IPS DF 19.7 (cell line): ENCODE data around the gene TSPAN5.

Source experiments
- DNase-seq: peaks from one replicate; pipeline ENCODE4 v3.0.0-alpha.2; 2013; ENCODE audit warnings: low read depth, low spot score

TSPAN5 gene

GRCh38 chr4:98586291-98586961, 72.0 kb downstream of the TSPAN5 start:
- no peak for DNase-seq

DNA sequence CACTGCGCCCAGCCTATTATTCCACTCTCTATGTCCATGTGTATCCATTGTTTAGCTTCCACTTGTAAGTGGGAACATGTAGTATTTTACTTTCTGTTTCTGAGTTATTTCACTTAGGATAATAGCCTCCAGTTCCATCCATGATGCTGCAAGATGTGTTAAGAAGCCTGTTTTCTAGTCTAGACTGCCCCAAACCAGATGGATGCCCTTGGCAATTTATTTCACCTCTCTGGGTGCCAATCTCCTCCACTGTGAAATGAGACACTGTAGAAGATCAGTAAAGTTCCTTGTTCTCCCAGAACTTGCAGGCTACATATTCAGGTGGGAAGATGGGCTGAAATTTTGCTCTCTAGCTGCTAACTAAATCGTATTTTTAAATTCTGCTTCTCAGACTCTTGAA, 72.8 kb downstream of the TSPAN5 start:
- DNase-seq, result no peak

GRCh38 chr4:98584265-98584664, 74.1 kb downstream of the TSPAN5 start:
- no peak for DNase-seq

- no peak for DNase-seq
Observed at GRCh38 chr4:98583265-98583664, 75.1 kb downstream of the TSPAN5 start.

DNA sequence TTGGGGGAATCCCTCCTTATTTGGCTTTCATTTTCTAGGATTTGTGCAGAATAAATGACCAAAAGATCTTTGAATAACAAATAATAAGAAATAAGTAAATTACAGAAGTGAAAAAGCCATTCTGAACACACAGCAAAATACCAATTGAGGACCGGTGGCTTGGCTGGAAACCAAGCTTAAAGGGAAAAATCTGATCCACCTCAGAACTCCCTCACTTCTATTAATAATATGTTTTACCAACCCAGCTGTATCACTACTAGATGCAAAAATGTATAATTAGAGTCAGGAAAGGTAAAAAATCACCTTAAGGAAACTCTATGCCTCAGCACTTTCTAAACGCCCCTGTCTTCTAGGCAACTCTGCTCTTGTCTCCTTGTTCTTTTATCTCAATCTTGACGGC, 77.3 kb downstream of the TSPAN5 start:
- DNase-seq, result no peak

DNA sequence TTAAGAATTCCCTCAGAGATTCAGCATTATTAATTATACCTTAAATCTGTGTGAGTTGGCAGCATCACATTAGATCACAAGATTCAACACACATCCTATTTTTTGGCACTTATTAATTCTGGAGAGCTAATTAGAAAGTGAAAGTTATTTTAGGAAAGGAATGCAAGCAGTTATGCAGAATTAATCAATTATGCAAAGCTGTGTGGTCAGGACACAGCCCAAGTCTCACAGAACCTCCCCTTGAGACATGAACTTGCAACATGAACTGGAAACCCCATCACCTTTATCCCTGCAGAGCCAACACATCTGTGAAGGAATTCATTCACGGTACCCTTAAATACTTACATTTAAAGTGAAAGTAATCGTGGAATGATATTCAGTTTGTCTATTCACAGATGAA, 80.5 kb downstream of the TSPAN5 start:
- no peak for DNase-seq

GRCh38 chr4:98574816-98575215, 83.6 kb downstream of the TSPAN5 start:
- DNase-seq, result no peak

DNA sequence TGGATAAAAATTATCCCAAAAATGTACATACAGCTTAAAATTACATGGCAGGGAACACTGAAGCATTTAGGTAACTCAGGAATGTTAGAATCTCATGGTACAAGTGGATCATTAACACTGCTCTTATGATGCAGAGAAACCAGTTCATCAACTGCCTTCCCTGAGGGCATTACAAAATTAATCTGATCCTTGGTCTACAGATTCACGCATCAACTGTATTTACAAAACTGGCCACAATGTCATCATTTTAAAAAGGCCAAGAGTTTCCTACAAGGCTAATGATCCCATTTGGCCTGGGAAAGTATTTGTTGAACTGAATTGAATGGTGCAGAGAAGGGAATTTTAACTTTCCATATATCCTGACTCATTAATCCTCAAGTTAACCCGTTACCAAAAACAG, 84.6 kb downstream of the TSPAN5 start:
- DNase-seq, result no peak

DNA sequence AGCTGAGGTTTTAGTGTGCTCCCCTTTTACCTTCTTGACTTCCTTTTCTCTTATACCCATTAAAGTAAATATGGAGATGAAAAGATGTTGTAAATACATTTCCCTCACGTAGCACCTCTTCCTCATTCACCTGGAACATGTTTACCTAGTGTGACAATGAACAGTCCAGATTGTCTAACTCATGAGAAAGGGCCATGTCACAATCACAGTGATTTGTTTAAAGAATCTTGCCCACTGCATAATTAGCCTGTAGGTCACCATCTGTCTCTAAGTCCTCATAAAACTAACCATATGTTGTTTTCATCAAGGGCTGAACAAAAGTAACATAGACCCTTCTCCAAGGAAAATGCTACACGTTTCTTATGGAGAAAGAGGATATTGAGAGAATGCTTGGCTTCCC, 85.7 kb downstream of the TSPAN5 start:
- no peak for DNase-seq

GRCh38 chr4:98571161-98571786, 87.1 kb downstream of the TSPAN5 start:
- no peak for DNase-seq

DNA sequence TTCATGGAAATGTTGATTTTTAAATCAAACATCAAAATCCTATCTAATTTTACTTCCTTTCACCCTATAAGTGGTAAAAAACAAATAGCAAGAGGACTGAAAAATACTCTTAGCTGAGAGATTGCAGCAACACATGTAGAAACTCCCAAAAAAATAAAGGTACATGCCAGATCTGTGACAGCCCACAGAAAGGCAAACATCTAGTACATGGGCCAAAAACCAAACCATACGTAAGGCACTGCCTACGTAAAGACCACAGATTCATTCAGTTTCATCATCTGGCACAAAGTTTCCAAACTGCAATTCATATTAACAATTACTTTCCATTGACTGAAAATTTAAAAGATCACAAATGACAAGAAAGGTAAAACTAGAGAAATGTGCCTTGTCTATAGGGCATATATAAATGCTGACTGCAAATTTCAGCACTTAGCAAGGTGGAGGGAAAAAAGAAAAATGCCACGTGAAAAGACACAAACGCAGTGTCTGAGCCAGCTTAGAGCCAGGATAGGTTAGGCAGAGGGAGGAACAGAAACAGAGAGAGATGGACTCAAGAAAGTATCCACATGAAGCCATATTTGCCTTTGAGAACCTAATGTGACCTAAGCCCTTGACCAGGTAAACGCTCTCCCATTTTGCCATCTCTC, 88.1 kb downstream of the TSPAN5 start:
- no peak for DNase-seq

GRCh38 chr4:98568941-98569663, 89.3 kb downstream of the TSPAN5 start:
- no peak for DNase-seq

DNA sequence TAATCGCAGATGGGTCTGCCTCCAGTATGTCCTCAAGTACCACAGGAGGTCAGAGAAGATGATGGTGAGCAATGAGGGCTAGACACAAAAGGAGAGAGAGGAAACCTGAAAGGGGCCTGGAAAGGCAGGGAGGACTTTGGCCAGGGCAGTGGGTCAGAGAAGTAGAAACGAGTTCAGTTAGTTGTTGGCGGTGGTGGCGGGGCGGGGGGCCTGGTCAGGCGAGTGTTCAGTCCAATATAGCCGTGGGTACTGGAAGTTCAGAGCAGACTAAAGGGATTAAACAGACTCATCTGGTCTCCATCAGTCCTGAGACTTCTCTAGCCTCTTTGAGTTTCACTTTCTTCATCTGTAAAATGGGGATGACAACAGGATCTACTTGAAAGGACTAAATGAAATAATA, 90.8 kb downstream of the TSPAN5 start:
- no peak for DNase-seq

DNA sequence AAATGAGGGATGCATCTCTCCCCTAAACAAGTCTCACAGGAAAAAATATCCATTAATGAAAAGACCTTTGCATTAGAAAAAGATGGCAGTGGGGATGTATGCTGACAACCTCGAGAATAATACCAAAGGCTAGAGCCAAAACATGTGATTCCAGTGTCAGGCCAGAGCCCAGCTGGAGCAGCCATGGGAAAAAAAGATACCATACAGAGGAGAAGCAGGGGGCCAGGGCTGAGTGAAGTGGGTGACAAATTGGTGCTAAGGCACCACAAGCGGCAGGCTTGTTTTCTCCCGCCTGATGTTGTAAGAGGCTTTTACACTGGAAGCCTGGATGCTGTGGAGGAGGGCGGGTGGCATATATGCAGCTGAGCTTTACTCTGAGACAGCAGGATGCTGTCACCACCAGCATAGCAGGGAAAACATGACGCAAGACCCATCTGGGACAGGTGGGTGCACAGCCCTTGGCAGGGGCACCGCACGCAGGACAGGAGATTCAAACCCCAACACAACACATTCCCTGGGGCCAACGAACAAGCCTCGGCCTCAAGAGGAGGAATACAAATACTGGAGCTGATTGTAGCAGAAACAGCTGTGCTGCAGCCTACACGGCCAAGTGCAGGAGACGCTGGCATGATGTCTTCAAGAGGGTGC, 91.9 kb downstream of the TSPAN5 start:
- DNase-seq, result no peak

DNA sequence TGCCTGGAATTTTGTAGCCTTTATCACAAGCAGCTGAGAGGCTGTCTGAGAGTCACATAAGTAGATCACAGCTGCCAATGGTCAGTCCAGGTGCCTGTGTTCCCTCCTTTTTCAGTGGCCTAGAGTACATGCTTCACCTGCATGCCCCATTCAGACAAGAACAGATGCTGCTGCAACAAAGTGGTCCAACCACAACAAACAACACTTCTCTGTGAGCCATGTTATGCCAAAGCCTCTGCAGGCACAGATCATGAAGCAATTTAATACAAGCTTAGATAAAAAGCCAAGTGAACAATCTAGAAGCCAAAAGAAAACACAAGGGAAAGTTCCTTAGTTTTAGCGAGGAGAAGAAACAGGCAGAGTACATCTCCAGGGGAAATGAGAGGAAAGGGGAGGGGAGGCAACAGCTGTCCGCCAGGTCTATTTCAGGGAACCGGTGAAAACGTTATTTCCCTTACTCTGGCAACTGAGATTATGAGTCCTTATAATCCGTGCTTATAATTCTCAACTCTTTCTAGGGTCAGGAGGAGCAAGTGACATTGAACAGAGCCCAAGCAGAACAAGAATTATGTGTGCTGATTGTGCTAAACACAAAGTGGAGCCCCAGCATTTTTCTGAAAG, 92.6 kb downstream of the TSPAN5 start:
- no peak for DNase-seq

GRCh38 chr4:98564852-98565251, 93.6 kb downstream of the TSPAN5 start:
- DNase-seq, result no peak

- no peak for DNase-seq
Observed at GRCh38 chr4:98560321-98560720, 98.1 kb downstream of the TSPAN5 start.

DNA sequence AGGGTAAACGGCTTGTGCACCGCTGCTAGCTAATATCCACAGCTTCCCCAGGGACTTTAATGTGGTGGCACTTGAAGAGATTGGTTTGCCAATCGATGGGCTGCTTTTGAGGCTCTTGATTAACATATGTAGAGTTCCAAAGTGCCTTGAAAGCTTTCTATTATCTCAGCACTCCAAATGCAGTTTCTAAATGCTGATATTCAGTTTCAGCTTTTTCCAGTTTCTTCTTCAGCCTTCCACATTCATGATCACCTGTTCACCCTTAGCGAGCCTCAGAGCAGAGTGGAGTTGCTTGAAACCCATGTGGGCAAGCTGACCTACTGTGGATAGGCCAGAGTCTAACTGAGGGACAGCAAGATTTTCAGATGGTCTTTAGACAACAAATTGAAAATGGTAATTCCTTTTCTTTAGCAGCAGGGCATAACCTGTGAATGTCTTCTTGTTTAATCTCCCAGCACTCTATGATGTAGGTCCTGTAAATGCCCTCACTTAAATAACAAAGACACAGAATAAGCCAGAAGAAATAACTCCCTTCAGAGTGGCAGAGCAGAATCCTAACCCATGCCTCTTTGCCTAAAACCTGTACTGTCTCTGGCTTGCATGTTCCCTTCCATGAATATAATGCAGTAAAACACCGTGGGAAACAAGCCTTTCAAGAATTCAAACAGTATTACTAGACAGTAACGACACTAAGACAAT, 99.8 kb downstream of the TSPAN5 start:
- no peak for DNase-seq

DNA sequence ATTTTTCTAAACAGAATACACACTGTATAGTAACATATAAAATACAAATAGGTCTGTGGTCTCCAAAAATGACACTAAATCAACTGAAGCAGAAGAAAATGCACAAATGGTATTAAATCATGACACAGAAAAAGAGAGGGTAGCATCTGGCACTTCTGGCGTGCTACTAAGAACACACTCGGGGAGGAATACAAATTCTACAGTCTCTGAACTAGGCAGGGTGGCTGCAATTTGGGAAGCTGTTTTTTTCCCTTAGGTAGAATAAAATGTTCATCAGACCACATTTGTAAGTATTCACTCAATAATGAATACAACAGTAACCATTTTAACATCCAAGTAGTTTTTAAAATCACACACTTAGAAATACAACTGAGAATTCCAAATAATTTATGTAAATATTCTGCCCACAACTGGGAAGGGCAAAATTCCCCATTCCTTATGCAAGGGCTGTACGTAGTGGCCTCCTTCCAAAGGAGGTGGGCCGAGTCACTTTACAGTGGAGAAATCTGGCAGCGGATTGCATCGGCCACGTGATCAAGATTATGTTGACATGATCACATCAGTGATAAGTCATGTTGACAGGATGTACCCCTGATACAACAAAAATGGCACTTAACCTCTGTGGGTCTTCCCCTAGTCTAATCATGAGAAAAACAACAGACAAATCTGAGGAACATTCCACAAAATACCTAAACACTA, 101.1 kb downstream of the TSPAN5 start:
- DNase-seq, result no peak

- no peak for DNase-seq
Observed at GRCh38 chr4:98556451-98556850, 102.0 kb downstream of the TSPAN5 start.
